ENCODE data around the gene HABP4.

HABP4 gene

GRCh38 chr9:96509848-96510247 is 59.9 kb downstream of the HABP4 start:
- Histone ChIP-seq H3K9me3 (ENCODE audit: control insufficient read depth in 2 of 2, low read length in 2 of 2) (no peaks in the 10 kb centered on the region), H3K4me1 (ENCODE audit: control insufficient read depth, insufficient read depth, low read length) (no peaks in the 10 kb centered on the region), H3K27ac (ENCODE audit: low read length) (no peak overlapping the region), H3K9ac (ENCODE audit: low read length in 2 of 2) (no peak overlapping the region), H3K4me3 (ENCODE audit: low read length in 2 of 2) (no peak overlapping the region), H3K36me3 (ENCODE audit: control insufficient read depth in 2 of 2, insufficient read depth in 2 of 2, low read length in 2 of 2) (peaks cover 5 to 16% of the 10 kb centered on the region in 2 donors), H3K27me3 (ENCODE audit: control insufficient read depth in 1 of 2, insufficient read depth in 2 of 2, low read length in 2 of 2) (no peaks in the 10 kb centered on the region)

GRCh38 chr9:96510258-96510657 is 60.3 kb downstream of the HABP4 start:
- Histone ChIP-seq H3K4me1 (ENCODE audit: control insufficient read depth, insufficient read depth, low read length) (no peaks in the 10 kb centered on the region), H3K9ac (ENCODE audit: low read length in 2 of 2) (no peak overlapping the region), H3K27me3 (ENCODE audit: control insufficient read depth in 1 of 2, insufficient read depth in 2 of 2, low read length in 2 of 2) (no peaks in the 10 kb centered on the region), H3K9me3 (ENCODE audit: control insufficient read depth in 2 of 2, low read length in 2 of 2) (no peaks in the 10 kb centered on the region), H3K36me3 (ENCODE audit: control insufficient read depth in 2 of 2, insufficient read depth in 2 of 2, low read length in 2 of 2) (peaks cover 5 to 16% of the 10 kb centered on the region in 2 donors), H3K4me3 (ENCODE audit: low read length in 2 of 2) (no peak overlapping the region), H3K27ac (ENCODE audit: low read length) (no peak overlapping the region)

- H3K9me3 ChIP-seq (ENCODE audit: control insufficient read depth in 2 of 2, low read length in 2 of 2): no peaks in the 10 kb centered on the region
- no peaks in the 10 kb centered on the region for H3K4me1 ChIP-seq (ENCODE audit: control insufficient read depth, insufficient read depth, low read length)
- H3K9ac ChIP-seq (ENCODE audit: low read length in 2 of 2): no peak overlapping the region
- H3K27me3 ChIP-seq (ENCODE audit: control insufficient read depth in 1 of 2, insufficient read depth in 2 of 2, low read length in 2 of 2): no peaks in the 10 kb centered on the region
- no peak overlapping the region for H3K4me3 ChIP-seq (ENCODE audit: low read length in 2 of 2)
- peaks cover 5 to 14% of the 10 kb centered on the region in 2 donors for H3K36me3 ChIP-seq (ENCODE audit: control insufficient read depth in 2 of 2, insufficient read depth in 2 of 2, low read length in 2 of 2)
- no peak overlapping the region for H3K27ac ChIP-seq (ENCODE audit: low read length)
Measured at GRCh38 chr9:96512240-96512639, 62.3 kb downstream of the HABP4 start.

- Histone ChIP-seq H3K4me1 (ENCODE audit: control insufficient read depth, insufficient read depth, low read length) (no peaks in the 10 kb centered on the region), H3K36me3 (ENCODE audit: control insufficient read depth in 2 of 2, insufficient read depth in 2 of 2, low read length in 2 of 2) (peaks cover 5 to 11% of the 10 kb centered on the region in 2 donors), H3K27ac (ENCODE audit: low read length) (no peak overlapping the region), H3K27me3 (ENCODE audit: control insufficient read depth in 1 of 2, insufficient read depth in 2 of 2, low read length in 2 of 2) (no peaks in the 10 kb centered on the region), H3K9ac (ENCODE audit: low read length in 2 of 2) (no peak overlapping the region), H3K9me3 (ENCODE audit: control insufficient read depth in 2 of 2, low read length in 2 of 2) (no peaks in the 10 kb centered on the region), H3K4me3 (ENCODE audit: low read length in 2 of 2) (no peak overlapping the region)
Measured at GRCh38 chr9:96513622-96514021, 63.7 kb downstream of the HABP4 start.

- H3K9ac ChIP-seq (ENCODE audit: low read length in 2 of 2): no peak overlapping the region
- peak overlapping the region; percentile 18 for H3K27ac ChIP-seq (ENCODE audit: low read length)
- H3K27me3 ChIP-seq (ENCODE audit: control insufficient read depth in 1 of 2, insufficient read depth in 2 of 2, low read length in 2 of 2): no peaks in the 10 kb centered on the region
- H3K9me3 ChIP-seq (ENCODE audit: control insufficient read depth in 2 of 2, low read length in 2 of 2): no peaks in the 10 kb centered on the region
- no peaks in the 10 kb centered on the region for H3K4me1 ChIP-seq (ENCODE audit: control insufficient read depth, insufficient read depth, low read length)
- H3K4me3 ChIP-seq (ENCODE audit: low read length in 2 of 2): no peak overlapping the region
- H3K36me3 ChIP-seq (ENCODE audit: control insufficient read depth in 2 of 2, insufficient read depth in 2 of 2, low read length in 2 of 2): peaks cover 2 to 11% of the 10 kb centered on the region in 2 donors
Measured at GRCh38 chr9:96514108-96514799, 64.3 kb downstream of the HABP4 start.

- Histone ChIP-seq H3K36me3 (ENCODE audit: control insufficient read depth in 2 of 2, insufficient read depth in 2 of 2, low read length in 2 of 2) (peaks cover 2 to 11% of the 10 kb centered on the region in 2 donors), H3K4me1 (ENCODE audit: control insufficient read depth, insufficient read depth, low read length) (no peaks in the 10 kb centered on the region), H3K9ac (ENCODE audit: low read length in 2 of 2) (no peak overlapping the region), H3K27me3 (ENCODE audit: control insufficient read depth in 1 of 2, insufficient read depth in 2 of 2, low read length in 2 of 2) (no peaks in the 10 kb centered on the region), H3K27ac (ENCODE audit: low read length) (peak overlapping the region; percentile 18), H3K4me3 (ENCODE audit: low read length in 2 of 2) (no peak overlapping the region), H3K9me3 (ENCODE audit: control insufficient read depth in 2 of 2, low read length in 2 of 2) (no peaks in the 10 kb centered on the region)
Measured at GRCh38 chr9:96514800-96515158, 64.8 kb downstream of the HABP4 start.

GRCh38 chr9:96515621-96516470 is 65.9 kb downstream of the HABP4 start:
- no peaks in the 10 kb centered on the region for H3K27me3 ChIP-seq (ENCODE audit: control insufficient read depth in 1 of 2, insufficient read depth in 2 of 2, low read length in 2 of 2)
- H3K36me3 ChIP-seq (ENCODE audit: control insufficient read depth in 2 of 2, insufficient read depth in 2 of 2, low read length in 2 of 2): peaks cover 2 to 11% of the 10 kb centered on the region in 2 donors
- no peak overlapping the region for H3K27ac ChIP-seq (ENCODE audit: low read length)
- H3K9me3 ChIP-seq (ENCODE audit: control insufficient read depth in 2 of 2, low read length in 2 of 2): no peaks in the 10 kb centered on the region
- no peak overlapping the region for H3K9ac ChIP-seq (ENCODE audit: low read length in 2 of 2)
- no peaks in the 10 kb centered on the region for H3K4me1 ChIP-seq (ENCODE audit: control insufficient read depth, insufficient read depth, low read length)
- no peak overlapping the region for H3K4me3 ChIP-seq (ENCODE audit: low read length in 2 of 2)

- H3K36me3 ChIP-seq (ENCODE audit: control insufficient read depth in 2 of 2, insufficient read depth in 2 of 2, low read length in 2 of 2): peaks cover 6 to 15% of the 10 kb centered on the region in 2 donors
- no peaks in the 10 kb centered on the region for H3K27me3 ChIP-seq (ENCODE audit: control insufficient read depth in 1 of 2, insufficient read depth in 2 of 2, low read length in 2 of 2)
- no peaks in the 10 kb centered on the region for H3K4me1 ChIP-seq (ENCODE audit: control insufficient read depth, insufficient read depth, low read length)
- H3K9me3 ChIP-seq (ENCODE audit: control insufficient read depth in 2 of 2, low read length in 2 of 2): no peaks in the 10 kb centered on the region
- H3K9ac ChIP-seq (ENCODE audit: low read length in 2 of 2): no peak overlapping the region
- H3K27ac ChIP-seq (ENCODE audit: low read length): no peak overlapping the region
- H3K4me3 ChIP-seq (ENCODE audit: low read length in 2 of 2): no peak overlapping the region
Measured at GRCh38 chr9:96519095-96519494, 69.1 kb downstream of the HABP4 start.

- Histone ChIP-seq H3K36me3 (ENCODE audit: control insufficient read depth in 2 of 2, insufficient read depth in 2 of 2, low read length in 2 of 2) (peaks cover 6 to 12% of the 10 kb centered on the region in 2 donors), H3K4me1 (ENCODE audit: control insufficient read depth, insufficient read depth, low read length) (no peaks in the 10 kb centered on the region), H3K9ac (ENCODE audit: low read length in 2 of 2) (no peak overlapping the region), H3K9me3 (ENCODE audit: control insufficient read depth in 2 of 2, low read length in 2 of 2) (no peaks in the 10 kb centered on the region), H3K27ac (ENCODE audit: low read length) (no peak overlapping the region), H3K27me3 (ENCODE audit: control insufficient read depth in 1 of 2, insufficient read depth in 2 of 2, low read length in 2 of 2) (no peaks in the 10 kb centered on the region), H3K4me3 (ENCODE audit: low read length in 2 of 2) (no peak overlapping the region)
Measured at GRCh38 chr9:96519787-96520186, 69.8 kb downstream of the HABP4 start.

GRCh38 chr9:96522366-96522765 is 72.4 kb downstream of the HABP4 start:
- peaks cover 6 to 11% of the 10 kb centered on the region in 2 donors for H3K36me3 ChIP-seq (ENCODE audit: control insufficient read depth in 2 of 2, insufficient read depth in 2 of 2, low read length in 2 of 2)
- no peak overlapping the region for H3K9ac ChIP-seq (ENCODE audit: low read length in 2 of 2)
- H3K27me3 ChIP-seq (ENCODE audit: control insufficient read depth in 1 of 2, insufficient read depth in 2 of 2, low read length in 2 of 2): no peaks in the 10 kb centered on the region
- no peak overlapping the region for H3K4me3 ChIP-seq (ENCODE audit: low read length in 2 of 2)
- H3K27ac ChIP-seq (ENCODE audit: low read length): no peak overlapping the region
- H3K9me3 ChIP-seq (ENCODE audit: control insufficient read depth in 2 of 2, low read length in 2 of 2): no peaks in the 10 kb centered on the region
- H3K4me1 ChIP-seq (ENCODE audit: control insufficient read depth, insufficient read depth, low read length): no peaks in the 10 kb centered on the region

GRCh38 chr9:96523374-96523773 is 73.4 kb downstream of the HABP4 start:
- no peak overlapping the region for H3K27ac ChIP-seq (ENCODE audit: low read length)
- no peaks in the 10 kb centered on the region for H3K4me1 ChIP-seq (ENCODE audit: control insufficient read depth, insufficient read depth, low read length)
- H3K4me3 ChIP-seq (ENCODE audit: low read length in 2 of 2): no peak overlapping the region
- H3K36me3 ChIP-seq (ENCODE audit: control insufficient read depth in 2 of 2, insufficient read depth in 2 of 2, low read length in 2 of 2): peaks cover 6 to 11% of the 10 kb centered on the region in 2 donors
- no peaks in the 10 kb centered on the region for H3K9me3 ChIP-seq (ENCODE audit: control insufficient read depth in 2 of 2, low read length in 2 of 2)
- H3K27me3 ChIP-seq (ENCODE audit: control insufficient read depth in 1 of 2, insufficient read depth in 2 of 2, low read length in 2 of 2): no peaks in the 10 kb centered on the region
- H3K9ac ChIP-seq (ENCODE audit: low read length in 2 of 2): no peak overlapping the region
